ENCODE measurements around the gene SART3. TPM values are rescaled to one million over a fixed set of nuclear protein-coding genes. Genes with fewer than 3 reads are reported as not detected.

SART3 gene
- total and polyA plus RNA-seq, 2 of the 4 experiments (the other 2 are of a cell fraction): 22.6 to 37.8 TPM

DNA sequence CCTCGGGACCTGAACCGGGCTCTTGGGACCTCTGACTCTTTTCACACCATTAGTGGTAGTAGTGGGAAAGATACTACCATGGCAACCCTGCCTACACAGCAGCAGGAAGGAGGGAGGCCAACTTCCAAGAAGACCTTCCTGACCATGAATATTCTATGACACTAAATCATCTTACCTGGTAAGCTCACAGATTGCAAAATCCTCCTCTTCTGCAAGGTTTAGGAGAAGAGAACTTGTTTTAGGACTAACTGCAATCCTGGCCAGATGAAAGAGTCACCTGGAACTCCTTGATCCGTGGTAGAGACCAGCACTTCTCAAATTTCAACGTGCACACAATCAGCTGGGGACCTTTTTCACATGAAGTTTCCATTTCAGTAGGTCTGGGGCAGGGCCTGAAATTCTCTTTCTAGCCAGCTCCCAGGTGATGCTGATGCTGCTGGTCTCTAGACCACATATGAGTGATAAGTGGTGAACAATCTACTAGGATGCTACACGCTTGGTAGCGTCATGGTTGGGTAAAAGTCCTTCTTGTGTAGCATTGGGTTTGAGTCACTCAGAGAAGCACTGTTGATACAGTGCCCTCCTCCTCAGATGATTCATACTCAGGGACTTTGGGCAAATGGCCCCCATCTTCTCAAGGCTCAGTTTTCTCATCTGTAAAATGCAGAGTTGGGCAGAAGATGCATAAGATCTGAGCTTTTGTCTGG is 81.5 kb downstream of the SART3 start:
- H4K5ac ChIP-seq (ENCODE audit: low read depth, low read length): no peak overlapping the region
- no peak overlapping the region for H3K4me2 ChIP-seq (ENCODE audit: low read depth, low read length)
- no peak overlapping the region for H3K18ac ChIP-seq (ENCODE audit: low read depth, low read length)
- H3K79me1 ChIP-seq (ENCODE audit: low read depth in 1 of 2, low read length in 2 of 2): no peaks in the 10 kb centered on the region
- no peak overlapping the region for H4K8ac ChIP-seq (ENCODE audit: low read depth in 2 of 2, low read length in 2 of 2)
- in situ Hi-C loops (cut with MboI; ENCODE audit: low sequenced_read_pairs) (no loop called here), intact Hi-C loops (cut with micrococcal nuclease) (no loop called here), dilution Hi-C loops (cut with HindIII; ENCODE audit: low sequenced_read_pairs, unreplicated experiment) (no loop called here)
- H3K9me1 ChIP-seq (ENCODE audit: insufficient read depth, low read length): no peaks in the 10 kb centered on the region
- H3K27me3 ChIP-seq (ENCODE audit: control insufficient read depth, insufficient read depth, low read length): no peaks in the 10 kb centered on the region
- H4K20me1 ChIP-seq (ENCODE audit: insufficient read depth, low read length): no peaks in the 10 kb centered on the region
- no peak overlapping the region for H2BK5ac ChIP-seq (ENCODE audit: low read depth, low read length, poor library complexity, severe bottlenecking)
- no peaks in the 10 kb centered on the region for H3K36me3 ChIP-seq (ENCODE audit: control insufficient read depth, insufficient read depth, low read length)
- no peak overlapping the region for H2BK120ac ChIP-seq (ENCODE audit: low read depth, low read length)
- BruUV-seq (replicated peaks): no TSS peak
- no peak overlapping the region for H3K14ac ChIP-seq (replicated peaks; ENCODE audit: low read depth, low read length)
- WGBS, 2 experiments (ENCODE audit: extremely low coverage in 2 of 2, insufficient read length in 1 of 2): 11% methylated on average over 2 of the region's 6 CpGs; no CpG with 5 or more reads in 1 of the 2 experiments
- no peak overlapping the region for H2BK20ac ChIP-seq (ENCODE audit: low read depth, low read length)
- no peak overlapping the region for H3K9ac ChIP-seq (ENCODE audit: low read depth, low read length)
- no peak overlapping the region for H3K23ac ChIP-seq (ENCODE audit: low read depth, low read length)
- H3K27ac ChIP-seq (ENCODE audit: insufficient read depth, low read length): no peak overlapping the region
- H2BK15ac ChIP-seq (ENCODE audit: low read depth, low read length): no peak overlapping the region
- no peaks in the 10 kb centered on the region for H3K4me1 ChIP-seq (ENCODE audit: control insufficient read depth, insufficient read depth, low read length)
- DNase-seq: no peak
- H3K56ac ChIP-seq (ENCODE audit: extremely low read depth, insufficient read depth, low read length): no peak overlapping the region
- TF ChIP-seq, protein P1, sequence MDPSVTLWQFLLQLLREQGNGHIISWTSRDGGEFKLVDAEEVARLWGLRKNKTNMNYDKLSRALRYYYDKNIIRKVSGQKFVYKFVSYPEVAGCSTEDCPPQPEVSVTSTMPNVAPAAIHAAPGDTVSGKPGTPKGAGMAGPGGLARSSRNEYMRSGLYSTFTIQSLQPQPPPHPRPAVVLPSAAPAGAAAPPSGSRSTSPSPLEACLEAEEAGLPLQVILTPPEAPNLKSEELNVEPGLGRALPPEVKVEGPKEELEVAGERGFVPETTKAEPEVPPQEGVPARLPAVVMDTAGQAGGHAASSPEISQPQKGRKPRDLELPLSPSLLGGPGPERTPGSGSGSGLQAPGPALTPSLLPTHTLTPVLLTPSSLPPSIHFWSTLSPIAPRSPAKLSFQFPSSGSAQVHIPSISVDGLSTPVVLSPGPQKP (IDR thresholded peaks at IDR 0.05; ENCODE audit: borderline replicate concordance, low read depth, low read length): no peak
- TF ChIP-seq RCOR1 (IDR thresholded peaks at IDR 0.05; ENCODE audit: insufficient replicate concordance, low read length) (no peak), RFX5 (IDR thresholded peaks at IDR 0.05; ENCODE audit: low read depth, low read length) (no peak), CEBPB (IDR thresholded peaks at IDR 0.05; ENCODE audit: low read depth, low read length) (no peak), CTCF (conservative IDR thresholded peaks at IDR 0.05; ENCODE audit: low read depth, low read length) (no peak), POLR2A (IDR thresholded peaks at IDR 0.05; ENCODE audit: low read depth, low read length) (no peak), SMC3 (IDR thresholded peaks at IDR 0.05; ENCODE audit: low read depth, low read length) (no peak), MAZ (IDR thresholded peaks at IDR 0.05; ENCODE audit: borderline replicate concordance, low read depth, low read length) (no peak), CHD1 (IDR thresholded peaks at IDR 0.05; ENCODE audit: low read depth, low read length) (no peak), NFE2L2 (IDR thresholded peaks at IDR 0.05; ENCODE audit: low read depth, low read length) (no peak), FOS (IDR thresholded peaks at IDR 0.05; ENCODE audit: low read depth, low read length) (no peak), RAD21 (IDR thresholded peaks at IDR 0.05; ENCODE audit: low read length) (no peak), BHLHE40 (IDR thresholded peaks at IDR 0.05; ENCODE audit: low read depth, low read length) (no peak), MXI1 (IDR thresholded peaks at IDR 0.05; ENCODE audit: borderline replicate concordance, low read depth, low read length) (no peak)
- H3K4ac ChIP-seq (ENCODE audit: low read depth, low read length): no peak overlapping the region
- H2AK9ac ChIP-seq (replicated peaks; ENCODE audit: low read depth, low read length, poor library complexity): no peak overlapping the region
- H3K4me3 ChIP-seq (ENCODE audit: insufficient read depth, low read depth, low read length): no peak overlapping the region
- ATAC-seq (ENCODE audit: low read depth): no peak
- no peaks in the 10 kb centered on the region for H3K9me3 ChIP-seq (ENCODE audit: control insufficient read depth, insufficient read depth, low read length)
- no peak overlapping the region for H2AFZ ChIP-seq (replicated peaks; ENCODE audit: low read length, poor library complexity)
- ChIA-PET CTCF (no interaction called here), POLR2A (ENCODE audit: unreplicated experiment) (no interaction called here)
- H2AK5ac ChIP-seq (ENCODE audit: low read depth, low read length): no peak overlapping the region
- no peak overlapping the region for H4K91ac ChIP-seq (ENCODE audit: insufficient read depth, low read depth, low read length)

Data from IMR-90 (cell line).